Measurements from ENCODE around the gene KRTAP1-4.
"Not testable (repeated sequence)": the region's sequence is repeated elsewhere in the genome, so short reads cannot be mapped to it uniquely, and the experiment has no call there.

The KRTAP1-4 gene, protein sequence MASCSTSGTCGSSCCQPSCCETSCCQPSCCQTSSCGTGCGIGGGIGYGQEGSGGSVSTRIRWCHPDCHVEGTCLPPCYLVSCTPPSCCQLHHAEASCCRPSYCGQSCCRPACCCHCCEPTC

DNA sequence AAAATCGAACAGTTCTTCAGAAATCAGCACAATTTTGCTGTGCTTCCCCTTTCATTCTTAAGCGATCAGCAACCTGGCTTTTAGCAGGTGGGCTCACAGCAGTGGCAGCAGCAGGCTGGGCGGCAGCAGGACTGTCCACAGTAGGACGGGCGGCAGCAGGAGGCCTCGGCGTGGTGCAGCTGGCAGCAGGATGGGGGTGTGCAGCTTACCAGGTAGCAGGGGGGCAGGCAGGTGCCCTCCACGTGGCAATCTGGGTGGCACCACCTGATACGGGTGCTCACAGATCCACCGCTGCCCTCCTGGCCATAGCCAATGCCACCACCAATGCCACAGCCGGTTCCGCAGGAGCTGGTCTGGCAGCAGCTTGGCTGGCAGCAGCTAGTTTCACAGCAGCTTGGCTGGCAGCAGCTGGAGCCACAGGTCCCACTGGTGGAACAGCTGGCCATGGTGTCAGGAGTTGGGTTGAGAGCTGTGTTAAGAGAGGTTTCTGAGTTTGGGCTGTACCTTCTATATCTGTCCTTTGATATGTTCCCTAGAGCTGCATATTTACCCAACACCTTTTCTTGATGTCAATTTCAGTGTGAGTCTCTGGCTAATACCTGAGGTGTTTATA is at the start of gene KRTAP1-4:
Gene KRTAP1-4, minus strand, starts transcription at position 563 of the 613 bp plus-strand sequence. Its CDS starts 117 bp downstream, at position 446.
- no peak for DNase-seq

DNA sequence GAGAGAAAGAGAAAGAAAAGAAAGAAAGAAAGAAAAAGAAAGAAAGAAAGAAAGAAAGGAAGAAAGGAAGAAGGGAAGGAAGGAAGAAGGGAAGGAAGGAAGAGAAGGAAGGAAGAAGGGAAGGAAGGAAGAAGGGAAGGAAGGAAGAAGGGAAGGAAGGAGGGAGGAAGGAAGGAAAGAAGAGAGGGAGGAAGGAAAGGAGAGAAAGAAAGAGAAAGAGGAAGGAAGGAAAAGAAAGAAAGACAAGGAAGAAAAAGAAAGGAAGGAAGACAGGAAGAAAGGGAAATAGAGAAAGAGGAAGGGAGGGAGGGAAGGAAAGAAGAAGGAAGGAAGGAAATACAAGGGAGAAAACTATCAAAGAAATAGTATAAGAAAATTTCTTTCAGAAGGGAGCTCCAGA is 46.8 kb upstream of the KRTAP1-4 start:
- no peak for DNase-seq

DNA sequence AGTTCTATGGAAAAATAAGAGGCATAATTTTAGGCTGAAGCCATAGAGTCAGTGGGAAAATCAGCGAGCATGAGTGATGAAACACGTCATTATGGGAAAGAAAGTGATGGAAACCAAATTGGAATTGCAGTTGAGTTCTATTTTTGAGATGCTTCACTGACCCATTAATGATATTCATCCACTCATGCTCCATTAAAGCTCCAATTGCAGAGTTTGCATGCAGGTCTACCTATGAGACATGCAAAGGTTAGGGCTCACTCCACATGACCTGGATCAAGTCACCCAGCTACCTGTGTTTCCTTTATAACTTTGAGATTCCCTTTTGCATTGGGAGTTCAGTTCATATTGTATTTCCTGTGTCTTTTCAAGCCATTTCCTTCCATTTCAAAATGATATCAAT is 43.7 kb upstream of the KRTAP1-4 start:
- DNase-seq = no peak

DNA sequence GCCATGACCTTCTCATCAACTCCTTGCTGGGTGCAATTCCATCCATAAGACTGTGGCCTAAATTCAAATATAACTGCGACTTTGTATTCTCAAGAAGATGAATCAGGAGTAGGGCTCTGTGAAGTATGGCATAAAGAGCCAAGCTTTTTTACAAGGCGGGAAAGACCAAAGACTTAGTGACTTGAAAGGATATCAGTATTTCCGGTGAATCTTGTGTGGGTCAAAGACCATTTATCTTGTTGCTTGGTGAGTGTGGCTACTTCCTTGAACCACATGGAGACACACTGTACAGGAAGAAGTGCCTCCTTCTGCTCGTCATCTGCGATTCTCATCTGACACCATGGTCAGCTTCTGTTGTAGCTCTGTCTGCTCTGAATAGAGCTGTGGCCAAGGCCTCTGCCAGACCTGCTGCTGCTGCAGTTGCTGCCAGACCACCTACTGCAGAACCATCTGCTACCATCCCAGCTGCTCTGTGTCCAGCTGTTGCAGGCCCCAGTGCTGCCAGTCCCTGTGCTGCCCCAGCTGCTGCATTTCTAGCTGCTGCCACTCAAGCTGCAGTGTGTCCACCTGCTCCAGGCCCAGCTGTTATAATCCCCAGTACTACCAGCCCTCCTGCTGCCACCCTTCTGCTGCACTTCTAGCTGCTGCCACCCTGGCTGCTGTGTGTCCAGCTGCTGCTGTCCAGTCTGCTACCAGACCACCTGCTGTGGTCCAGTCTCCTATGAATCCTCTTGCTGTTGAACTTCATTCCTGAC is 41.8 kb upstream of the KRTAP1-4 start:
- no peak for DNase-seq

DNA sequence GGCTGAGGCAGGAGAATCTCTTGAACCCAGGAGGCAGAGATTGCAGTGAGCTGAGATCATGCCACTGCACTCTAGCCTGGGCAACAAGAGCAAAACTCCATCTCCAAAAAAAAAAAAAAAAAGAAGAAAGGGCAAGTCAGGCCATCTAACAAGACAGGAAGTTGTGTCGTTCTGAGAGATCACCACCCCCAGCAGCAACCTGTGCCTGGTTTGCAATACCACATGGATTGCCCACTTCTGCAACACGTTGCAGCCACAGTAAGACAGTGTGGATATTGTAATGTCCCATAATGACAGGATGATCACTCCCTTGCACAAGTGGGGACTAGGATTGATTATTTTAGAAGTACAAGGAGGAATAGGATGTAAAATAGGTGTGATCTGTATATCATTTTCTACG is 39.0 kb upstream of the KRTAP1-4 start:
- DNase-seq = no peak

DNA sequence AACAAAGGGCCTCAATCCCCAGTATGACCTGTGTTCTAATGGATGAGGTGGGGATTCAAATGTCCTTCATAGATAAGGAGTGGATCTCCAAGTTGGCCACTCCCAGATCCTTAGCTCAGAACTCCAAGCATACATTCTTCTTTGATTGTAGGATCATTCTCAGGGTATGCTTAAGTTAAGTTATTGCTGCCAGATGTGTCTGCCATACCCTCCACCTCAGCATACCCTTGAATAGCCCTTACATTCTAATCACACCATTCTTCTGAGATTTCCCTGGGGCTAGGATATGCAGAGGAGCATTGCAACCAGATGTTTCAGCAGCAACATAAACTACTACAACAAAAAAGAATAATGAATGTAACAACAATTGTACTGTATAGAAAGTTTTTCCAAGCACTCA is 37.3 kb upstream of the KRTAP1-4 start:
- DNase-seq = no peak

DNA sequence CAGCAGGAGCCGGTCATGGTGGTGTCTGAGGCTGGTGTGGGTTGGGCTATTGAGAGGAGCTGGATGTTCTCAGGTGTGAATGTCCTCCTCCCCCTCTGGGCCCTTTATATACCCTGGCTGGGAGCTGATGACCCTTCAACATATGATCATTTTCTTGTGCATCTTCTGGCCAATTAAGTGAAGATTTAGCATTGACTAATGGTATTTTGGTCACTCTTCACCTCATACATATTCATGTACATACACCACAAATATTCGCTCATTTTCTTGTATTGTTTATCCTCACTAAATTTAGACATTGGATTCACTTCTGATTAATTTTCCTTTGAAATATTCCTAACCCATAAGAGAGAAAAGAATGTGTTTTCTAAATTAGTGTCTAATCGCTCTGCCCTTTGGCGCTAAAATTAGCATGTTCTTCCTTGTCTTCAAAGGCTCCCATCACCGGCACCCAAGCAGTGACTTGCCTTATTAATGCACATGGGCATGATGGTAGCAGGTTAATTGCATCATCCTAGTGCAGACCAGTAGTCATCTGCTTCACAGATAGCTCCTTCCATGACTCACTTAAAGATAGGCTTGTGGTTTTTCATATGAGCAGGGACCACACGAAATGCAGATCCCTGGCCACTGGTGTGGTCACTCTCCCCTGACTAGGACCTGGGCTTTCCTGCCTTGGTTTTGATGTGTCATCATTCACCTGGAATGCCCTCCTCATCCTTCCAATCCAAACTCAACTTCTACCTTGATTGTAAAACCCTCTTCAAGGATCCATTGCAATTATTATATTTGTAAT is 36.0 kb upstream of the KRTAP1-4 start, which contains the start of gene KRTAP2-4:
Gene KRTAP2-4, minus strand, starts transcription at position 51 of the 796 bp plus-strand sequence. Its CDS starts 34 bp downstream, at position 17.
- no peak for DNase-seq

DNA sequence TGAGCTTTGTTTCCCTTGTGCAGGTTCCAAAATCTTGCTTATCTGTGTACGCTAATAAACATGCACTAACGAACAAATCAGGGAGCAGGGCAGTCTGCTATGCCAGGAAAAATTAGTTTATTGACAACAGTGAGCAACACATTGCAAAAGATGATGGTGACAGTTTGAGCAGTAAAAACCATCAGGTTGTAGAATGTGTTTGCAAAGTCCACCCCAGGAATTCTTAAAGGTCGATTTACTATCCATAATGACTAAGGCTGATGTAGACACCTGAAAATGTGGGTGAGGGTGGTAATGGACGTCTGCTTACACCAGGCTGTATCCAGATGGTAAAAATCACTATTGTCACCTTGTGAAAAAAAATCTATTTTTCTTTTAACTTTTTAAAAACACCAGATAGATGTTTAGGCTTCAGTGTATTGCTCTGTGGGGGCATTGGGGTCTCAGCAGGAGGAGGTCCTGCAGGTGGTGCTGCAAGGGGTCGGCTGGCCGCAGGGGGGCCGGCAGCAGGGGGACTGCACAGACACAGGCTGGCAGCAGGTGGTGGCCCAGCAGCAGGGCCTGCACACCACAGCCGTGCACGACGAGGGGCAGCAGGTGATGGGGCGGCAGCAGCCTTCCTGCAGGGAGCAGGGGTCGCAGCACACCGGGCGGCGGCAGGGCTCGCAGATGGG is 35.2 kb upstream of the KRTAP1-4 start:
- not testable (repeated sequence) for DNase-seq

DNA sequence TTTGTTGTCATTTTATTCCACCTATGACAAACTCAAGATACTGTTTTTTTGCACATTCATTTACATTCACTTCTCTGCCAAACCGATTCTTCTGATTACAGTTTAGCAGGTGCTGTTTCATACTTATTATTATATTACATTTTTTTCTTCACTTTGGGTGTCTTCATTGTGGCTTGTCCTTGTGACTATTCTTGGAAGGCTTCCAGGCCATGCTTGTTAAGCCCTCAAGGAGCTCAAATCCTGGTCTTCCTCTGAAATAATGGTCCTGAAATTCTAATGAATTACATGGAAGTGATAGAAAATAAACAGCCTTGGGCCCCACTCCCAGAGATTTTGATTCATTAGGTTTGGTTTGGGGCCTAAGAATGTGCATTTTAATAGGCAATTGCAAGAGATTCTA is 34.3 kb upstream of the KRTAP1-4 start:
- no peak for DNase-seq

DNA sequence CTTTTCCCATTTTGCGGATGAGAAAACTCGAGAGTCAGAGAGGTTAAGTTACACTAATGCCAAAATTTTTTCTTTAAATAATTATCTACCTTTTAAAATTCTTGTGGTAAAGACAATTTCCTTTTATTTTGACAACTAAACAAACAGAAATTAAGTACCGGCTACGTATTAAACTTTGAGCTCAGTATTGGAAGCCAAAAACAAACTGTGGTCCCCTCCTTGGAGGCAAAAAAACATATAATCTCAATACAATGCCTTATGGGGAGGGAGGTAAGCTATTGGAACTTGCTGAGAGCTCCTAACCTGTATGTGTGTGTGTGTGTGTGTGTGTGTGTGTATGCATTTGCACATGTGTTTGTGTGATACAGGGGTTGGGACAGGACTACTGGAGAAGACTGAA is 33.5 kb upstream of the KRTAP1-4 start:
- no peak for DNase-seq

DNA sequence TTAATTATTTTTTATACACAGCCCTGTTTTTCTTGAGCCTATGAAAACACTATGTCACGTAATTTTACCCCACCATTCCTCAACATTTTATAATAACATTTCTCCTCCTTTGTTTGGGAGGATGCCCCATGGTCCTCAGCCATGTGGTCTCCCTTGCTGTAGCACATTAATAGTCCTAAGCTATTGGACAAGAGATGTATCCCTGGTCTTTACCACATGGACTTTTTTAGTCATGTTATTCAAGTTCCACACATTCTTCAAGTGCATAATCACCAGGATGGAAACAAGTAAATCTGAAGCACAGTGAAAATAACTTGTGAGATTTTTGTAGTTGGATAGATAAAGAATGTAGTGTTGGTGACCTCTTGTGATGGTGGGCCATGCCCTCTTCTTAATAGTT is 32.0 kb upstream of the KRTAP1-4 start:
- DNase-seq = no peak

DNA sequence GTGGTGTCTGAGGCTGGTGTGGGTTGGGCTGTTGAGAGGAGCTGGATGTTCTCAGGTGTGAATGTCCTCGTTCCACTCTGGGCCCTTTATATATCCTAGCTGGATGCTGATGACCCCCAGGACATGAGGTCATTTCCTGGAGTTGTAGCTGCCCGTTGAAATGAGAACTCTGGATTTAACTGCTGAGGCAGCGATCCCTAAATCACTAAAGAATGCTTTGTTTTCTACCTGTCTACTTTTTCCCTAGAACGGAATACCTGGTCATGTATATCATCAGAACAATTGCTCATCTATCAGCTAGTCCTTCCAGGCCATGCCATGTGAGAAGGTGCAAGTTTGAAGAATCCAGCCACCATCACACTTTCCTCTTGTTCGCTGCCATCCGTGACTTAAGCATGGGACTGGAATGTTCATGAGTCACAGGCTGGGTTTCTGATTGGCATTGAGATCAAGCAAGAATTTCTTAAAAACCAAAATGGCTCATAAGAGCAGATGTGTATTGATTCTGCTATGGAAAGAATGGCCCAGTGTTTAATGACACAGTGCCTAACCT is 30.1 kb upstream of the KRTAP1-4 start, which contains the start of gene KRTAP2-3:
Gene KRTAP2-3, minus strand, starts transcription at position 63 of the 553 bp plus-strand sequence. CDS start 64 bp downstream, outside the sequence.
- no peak for DNase-seq

DNA sequence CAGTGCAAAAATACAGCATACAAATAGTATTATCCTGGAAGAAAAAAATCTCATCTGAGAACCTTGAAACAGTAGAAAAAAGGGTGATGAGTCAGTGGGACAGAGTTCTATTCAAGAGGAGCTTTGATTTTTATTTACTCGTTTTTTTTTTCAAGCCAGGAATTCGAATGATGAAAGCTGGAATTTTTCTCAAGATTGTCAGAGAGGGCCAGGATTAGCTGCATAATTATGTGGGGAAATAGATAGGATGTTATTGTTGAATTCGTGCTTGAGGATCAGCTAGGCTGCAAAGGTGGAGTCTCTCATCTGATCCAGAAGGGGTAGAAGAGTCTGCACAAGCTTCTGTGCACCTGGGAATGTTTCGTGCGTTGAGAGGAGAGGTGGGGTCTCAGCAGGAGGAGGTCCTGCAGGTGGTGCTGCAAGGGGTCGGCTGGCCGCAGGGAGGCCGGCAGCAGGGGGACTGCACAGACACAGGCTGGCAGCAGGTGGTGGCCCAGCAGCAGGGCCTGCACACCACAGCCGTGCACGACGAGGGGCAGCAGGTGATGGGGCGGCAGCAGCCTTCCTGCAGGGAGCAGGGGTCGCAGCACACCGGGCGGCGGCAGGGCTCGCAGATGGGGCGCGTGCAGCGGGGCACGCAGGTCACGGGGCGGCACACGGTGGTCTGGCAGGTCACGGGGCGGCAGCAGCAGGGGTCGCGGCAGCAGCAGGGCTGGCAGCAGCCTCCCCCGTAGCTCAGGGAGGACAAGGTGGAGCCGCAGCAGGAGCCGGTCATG is 29.5 kb upstream of the KRTAP1-4 start:
- not testable (repeated sequence) for DNase-seq

DNA sequence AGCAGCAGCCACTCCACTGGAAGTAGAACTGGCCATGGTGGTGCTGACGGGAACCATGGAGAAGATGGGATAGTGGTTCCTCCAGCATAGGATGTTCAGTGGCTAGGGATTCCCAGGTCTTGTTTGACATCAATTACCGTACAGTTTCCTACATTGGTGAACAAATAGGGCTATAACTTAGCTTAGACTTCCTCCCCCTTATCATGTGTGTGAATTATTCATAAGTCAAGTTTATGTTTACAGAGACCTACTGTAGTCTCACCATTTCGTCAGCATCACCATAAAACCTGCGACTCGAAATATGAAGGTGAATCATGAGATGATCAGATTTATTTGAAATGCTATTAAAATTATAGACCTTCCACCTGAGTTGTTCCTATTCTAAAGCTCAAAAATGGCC is 28.7 kb upstream of the KRTAP1-4 start:
- no peak for DNase-seq

DNA sequence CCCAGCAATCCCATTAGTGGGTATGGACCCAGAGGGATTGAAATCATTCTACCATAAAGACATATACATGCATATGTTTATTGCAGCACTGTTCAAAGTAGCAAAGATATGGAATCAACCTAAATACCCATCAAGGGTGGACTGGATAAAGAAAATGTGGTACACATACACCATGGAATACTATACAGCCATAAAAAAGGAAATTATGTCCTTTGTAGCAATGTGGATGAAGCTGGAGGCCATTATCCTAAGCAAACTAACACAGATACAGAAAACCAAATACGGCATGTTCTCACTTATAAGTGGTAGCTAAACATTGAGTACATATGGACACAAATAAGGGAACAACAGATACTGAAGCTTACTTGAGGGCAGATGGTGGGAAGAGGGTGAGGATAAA is 27.6 kb upstream of the KRTAP1-4 start:
- no peak for DNase-seq

DNA sequence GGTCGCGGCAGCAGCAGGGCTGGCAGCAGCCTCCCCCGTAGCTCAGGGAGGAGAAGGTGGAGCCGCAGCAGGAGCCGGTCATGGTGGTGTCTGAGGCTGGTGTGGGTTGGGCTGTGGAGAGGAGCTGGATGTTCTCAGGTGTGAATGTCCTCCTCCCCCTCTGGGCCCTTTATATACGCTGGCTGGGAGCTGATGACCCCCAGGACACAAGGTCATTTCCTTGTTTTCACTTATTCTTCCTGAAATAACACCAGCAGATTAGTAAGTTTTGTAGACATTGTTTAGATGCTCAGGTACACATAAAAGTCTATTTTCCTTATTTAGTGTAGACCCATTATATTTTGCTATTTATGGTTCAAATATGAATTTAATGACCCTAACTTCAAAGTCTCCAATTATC is 25.1 kb upstream of the KRTAP1-4 start, which contains the start of gene KRTAP2-2:
Gene KRTAP2-2, minus strand, starts transcription at position 101 of the 400 bp plus-strand sequence. Its CDS starts 19 bp downstream, at position 82.
- not testable (repeated sequence) for DNase-seq

DNA sequence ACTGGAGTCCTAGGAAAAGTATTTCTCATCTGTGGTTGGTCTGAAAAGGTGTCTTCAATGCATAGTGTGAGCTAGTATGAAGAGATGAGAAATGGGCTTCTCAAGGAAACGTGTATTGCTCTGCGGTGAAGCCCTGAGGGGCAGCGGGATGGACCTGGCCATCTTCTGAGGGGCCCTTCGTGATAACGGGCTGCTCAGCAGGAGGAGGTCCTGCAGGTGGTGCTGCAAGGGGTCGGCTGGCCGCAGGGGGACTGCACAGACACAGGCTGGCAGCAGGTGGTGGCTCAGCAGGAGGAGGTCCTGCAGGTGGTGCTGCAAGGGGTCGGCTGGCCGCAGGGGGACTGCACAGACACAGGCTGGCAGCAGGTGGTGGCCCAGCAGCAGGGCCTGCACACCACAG is 24.6 kb upstream of the KRTAP1-4 start:
- not testable (repeated sequence) for DNase-seq

DNA sequence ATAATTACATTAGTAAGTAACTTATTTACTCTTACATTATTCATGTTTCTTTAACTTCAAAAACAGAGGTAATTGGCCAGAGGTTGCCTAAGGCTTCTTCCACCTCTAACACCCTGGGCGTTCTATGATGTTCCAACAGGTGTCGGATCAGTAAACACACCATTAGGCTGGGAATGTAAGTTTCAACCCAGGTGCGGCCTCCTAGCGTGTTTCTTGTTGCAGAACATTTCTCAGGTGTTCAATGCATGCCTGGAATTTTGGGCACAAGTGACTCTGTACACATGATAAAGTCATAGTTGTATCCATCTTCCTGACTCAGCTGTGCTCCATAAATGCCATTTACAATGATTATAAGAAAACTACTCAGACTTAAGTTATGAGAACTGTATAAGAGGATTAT is 24.0 kb upstream of the KRTAP1-4 start:
- no peak for DNase-seq

DNA sequence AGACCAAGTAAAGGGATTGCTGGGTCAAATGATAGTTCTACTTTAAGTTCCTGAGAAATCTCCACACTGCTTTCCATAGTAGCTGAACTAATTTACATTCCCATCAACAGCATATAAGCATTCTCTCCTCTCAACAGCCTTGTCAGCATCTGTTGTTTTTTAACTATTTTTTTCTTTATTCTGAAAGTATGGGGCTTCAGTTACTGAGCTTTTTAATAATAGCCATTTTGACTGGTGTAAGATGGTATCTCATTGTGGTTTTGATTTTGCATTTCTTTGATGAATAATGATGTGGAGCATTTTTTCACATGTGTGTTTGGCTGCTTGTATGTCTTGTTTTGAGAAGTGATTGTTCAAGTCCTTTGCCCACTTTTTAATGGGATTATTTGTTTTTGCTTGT is 22.6 kb upstream of the KRTAP1-4 start:
- DNase-seq = no peak

DNA sequence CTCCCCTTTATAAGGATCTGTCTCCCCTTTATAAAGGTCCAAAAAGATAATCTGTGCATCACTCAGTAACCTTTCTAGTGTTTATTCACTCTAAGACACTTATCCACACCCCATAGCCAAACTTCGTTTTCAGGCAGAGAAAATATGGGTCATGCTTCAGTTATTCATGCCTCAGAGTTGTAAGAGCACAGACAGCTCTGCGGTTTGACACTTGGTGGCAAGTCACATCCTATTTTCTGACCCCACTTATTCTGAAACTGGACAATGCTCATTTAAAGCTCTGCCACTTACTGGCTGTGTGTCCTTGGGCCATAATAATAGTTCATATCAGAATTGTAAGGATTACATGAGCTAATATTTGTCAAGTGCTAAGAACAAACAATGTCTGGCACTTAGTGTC is 19.1 kb upstream of the KRTAP1-4 start:
- DNase-seq = no peak

DNA sequence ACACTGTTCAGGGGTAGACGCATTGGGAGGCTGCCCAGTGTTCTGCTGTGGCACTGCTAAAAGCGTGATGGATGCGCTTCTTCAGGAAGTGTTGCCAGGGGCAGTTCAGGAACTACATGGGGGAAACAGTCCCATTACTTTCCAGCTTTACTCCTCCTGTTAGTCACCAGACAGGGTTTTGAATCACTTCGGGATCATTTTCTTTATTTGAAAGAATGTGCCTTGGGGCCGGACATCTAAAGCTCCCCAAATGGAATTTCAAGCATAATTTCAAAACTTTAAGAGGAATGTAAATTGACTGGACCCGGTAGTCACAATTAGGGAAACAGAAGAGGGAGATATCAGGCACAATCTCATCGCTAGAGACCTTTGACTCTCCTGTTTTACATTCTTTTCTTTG is 18.4 kb upstream of the KRTAP1-4 start:
- DNase-seq = no peak
